Esophagus squamous epithelium (tissue), 5 donors: ENCODE measurements around the gene MMRN2. TPM values are rescaled to one million over a fixed set of nuclear protein-coding genes. Genes with fewer than 3 reads are reported as not detected.
A peak's percentile ranks its signal among the peaks of the same experiment; 100 is the strongest.

Source experiments
- DNase-seq: peaks from one replicate; lab custom pipeline; 2025; lab: John Stamatoyannopoulos, UW
- H3K27ac ChIP-seq, 4 donors: fragments of 200-600 bp; sonication (generic); one replicate each; pipeline ENCODE4 v1.5.1; 2016 to 2019; ENCODE audit warnings: mild to moderate bottlenecking in 1 of 4
- H3K27me3 ChIP-seq, 4 donors: fragments of 200-600 bp; sonication (generic); 1 replicate in 3 of 4; 2 replicates in 1 of 4; pipeline versions ENCODE4 v1.5.1 to v1.6.0; 2017 to 2021; ENCODE audit warnings: antibody characterized with exemption in 1 of 4
- H3K36me3 ChIP-seq, 3 donors: fragments of 200-600 bp; sonication (generic); one replicate each; pipeline ENCODE4 v1.5.1; 2016 to 2019
- H3K4me1 ChIP-seq, 3 donors: fragments of 200-600 bp; sonication (generic); one replicate each; pipeline ENCODE4 v1.5.1; 2017 to 2019
- H3K4me3 ChIP-seq, 4 donors: fragments of 200-600 bp; sonication (generic); 1 replicate in 3 of 4; 2 replicates in 1 of 4; pipeline ENCODE4 v1.5.1; 2016 to 2019; ENCODE audit warnings: mild to moderate bottlenecking in 2 of 4, moderate library complexity in 1 of 4
- H3K9me3 ChIP-seq, 3 donors: fragments of 200-600 bp; sonication (generic); one replicate each; pipeline ENCODE4 v1.5.1; 2016 to 2019
- CTCF ChIP-seq, 6 experiments: fragments of 450-650 bp in 4 of 6; fragments of 200-600 bp in 2 of 6; sonication (generic) in 2 of 6; IDR thresholded peaks; one replicate each; pipeline ENCODE4 v1.5.1; 2016 to 2019; ENCODE audit warnings: antibody characterized with exemption in 6 of 6, mild to moderate bottlenecking in 4 of 6, moderate library complexity in 4 of 6
- POLR2A ChIP-seq, 4 donors: fragments of 450-650 bp; IDR thresholded peaks; one replicate each; pipeline ENCODE4 v1.6.1; 2017; ENCODE audit warnings: antibody characterized with exemption in 4 of 4, mild to moderate bottlenecking in 4 of 4, moderate library complexity in 3 of 4
- WGBS, 2 donors: methylation state at CpG; one replicate each; pipeline ENCODE4 v1.1.5; 2018; 5-methylcytosine and 5-hydroxymethylcytosine counted together
- intact Hi-C: fragments of 100-400 bp; cut with DNase I; formaldehyde crosslinking; loops from one replicate; pipeline ENCODE4 v1.15.0; 2022
- total RNA-seq, 4 donors: library from RNA; depleted of rRNA; stranded (reverse); fragments of >200 nt; gene quantifications; one replicate each; pipeline ENCODE4 v1.1.0, GENCODE V29; 2016
- donor health status: DM: yes; HTN: yes; CAD: no.

Gene MMRN2
- total RNA-seq, 4 donors from 2014 or later: 3.4 to 18.1 (median 11.0) TPM

GRCh38 chr10:86968271-86968993, 11.0 kb upstream of the MMRN2 start, which contains the start of gene ADIRF:
TSS of gene ADIRF (plus strand) at chr10:86968482. CDS start at chr10:86968545, 63 bp downstream.
- 14% methylated on average over 4 of the region's 59 CpGs; no CpG with 5 or more reads in 1 of the 2 donors for WGBS, 2 donors
- Histone ChIP-seq H3K36me3 (no peaks in the 10 kb centered on the region), H3K4me1 (peaks cover 58 to 100% (median 66%) of the 10 kb centered on the region in 3 donors), H3K27ac (peak within 1 kb of the TSS; percentile 96 to 99 (median 97)), H3K27me3 (no peaks in the 10 kb centered on the region), H3K4me3 (peak within 1 kb of the TSS; percentile 49 to 75 (median 63)), H3K9me3 (no peaks in the 10 kb centered on the region)
- no peak for DNase-seq
- TF ChIP-seq CTCF (IDR thresholded peaks at IDR 0.05): no peak
- peak in 3 of 4 donors; percentile 17 to 75 (median 68) for TF ChIP-seq POLR2A (IDR thresholded peaks at IDR 0.05)
- intact Hi-C loops: no loop called here

GRCh38 chr10:86967481-86967941, 10.1 kb upstream of the MMRN2 start:
- TF ChIP-seq POLR2A (IDR thresholded peaks at IDR 0.05) (no peak), CTCF (IDR thresholded peaks at IDR 0.05) (no peak)
- 52% methylated on average over 3 of the region's 7 CpGs; no CpG with 5 or more reads in 1 of the 2 donors for WGBS, 2 donors
- Histone ChIP-seq H3K9me3 (no peaks in the 10 kb centered on the region), H3K4me1 (peaks cover 58 to 100% (median 62%) of the 10 kb centered on the region in 3 donors), H3K36me3 (no peaks in the 10 kb centered on the region), H3K4me3 (peak overlapping the region in 3 of 4 donors; percentile 55 to 75 (median 71)), H3K27ac (peak overlapping the region; percentile 96 to 99 (median 97)), H3K27me3 (no peaks in the 10 kb centered on the region)
- intact Hi-C loops: no loop called here
- no peak for DNase-seq

- TF ChIP-seq POLR2A (IDR thresholded peaks at IDR 0.05) (no peak), CTCF (IDR thresholded peaks at IDR 0.05) (no peak)
- H3K4me3 ChIP-seq: peak overlapping the region in 1 of 4 donors; percentile 38
- H3K36me3 ChIP-seq: no peaks in the 10 kb centered on the region
- peaks cover 51 to 100% (median 52%) of the 10 kb centered on the region in 3 donors for H3K4me1 ChIP-seq
- no peaks in the 10 kb centered on the region for H3K27me3 ChIP-seq
- peak overlapping the region; percentile 44 to 99 (median 97) for H3K27ac ChIP-seq
- H3K9me3 ChIP-seq: no peaks in the 10 kb centered on the region
- WGBS, 2 donors: 51 to 61% methylated on average over 6 to 9 of the region's 11 CpGs
- intact Hi-C loops: no loop called here
- DNase-seq: no peak
Observed at GRCh38 chr10:86965986-86966654, 8.7 kb upstream of the MMRN2 start.

- H3K4me3 ChIP-seq: no peak overlapping the region
- H3K9me3 ChIP-seq: no peaks in the 10 kb centered on the region
- no peaks in the 10 kb centered on the region for H3K27me3 ChIP-seq
- peak overlapping the region in 2 of 4 donors; percentile 44 to 54 for H3K27ac ChIP-seq
- 75 to 76% methylated on average over 2 of the region's 2 CpGs for WGBS, 2 donors
- intact Hi-C loops: no loop called here
- no peaks in the 10 kb centered on the region for H3K36me3 ChIP-seq
- peaks cover 58 to 100% (median 62%) of the 10 kb centered on the region in 3 donors for H3K4me1 ChIP-seq
- no peak for DNase-seq
- TF ChIP-seq POLR2A (IDR thresholded peaks at IDR 0.05) (no peak), CTCF (IDR thresholded peaks at IDR 0.05) (no peak)
Observed at GRCh38 chr10:86964847-86965190, 7.4 kb upstream of the MMRN2 start.
